UCSD-AML1 (cell line): Measurements from ENCODE around the gene IFI30.

Experiments used
- DNase-seq: peaks from one replicate; lab custom pipeline; 2025; ENCODE audit not compliant: unreplicated experiment; lab: John Stamatoyannopoulos, UW

IFI30 gene

GRCh38 chr19:18223860-18224524, 50.4 kb downstream of the IFI30 start:
- DNase-seq, result peak; percentile 69

- DNase-seq, result peak; percentile 97
Measured at GRCh38 chr19:18224525-18225354, 51.1 kb downstream of the IFI30 start.

GRCh38 chr19:18225355-18225701, 51.7 kb downstream of the IFI30 start:
- DNase-seq, result no peak

- DNase-seq, result no peak
Measured at GRCh38 chr19:18225702-18226468, 52.3 kb downstream of the IFI30 start, which contains the start of gene PDE4C. PDE4C (minus strand) TSS chr19:18226438; CDS start chr19:18226415, 23 bp downstream.

GRCh38 chr19:18226956-18227780, 53.6 kb downstream of the IFI30 start:
- DNase-seq, result no peak
